ENCODE data around the gene ZNF44. TPM values are rescaled to one million over a fixed set of nuclear protein-coding genes. Genes with fewer than 3 reads are reported as not detected.

Gene ZNF44
- total RNA-seq, 4 donors from 2014 or later: 8.8 to 9.7 (median 9.4) TPM

- H3K27me3 ChIP-seq: no peaks in the 10 kb centered on the region
- no peaks in the 10 kb centered on the region for H3K9me3 ChIP-seq
- no peak overlapping the region for H3K4me3 ChIP-seq
- peaks cover 9 to 51% (median 23%) of the 10 kb centered on the region in 4 donors for H3K36me3 ChIP-seq
- TF ChIP-seq POLR2A (IDR thresholded peaks at IDR 0.05; ENCODE audit: low read depth) (no peak), EP300 (IDR thresholded peaks at IDR 0.05) (no peak), POLR2AphosphoS5 (IDR thresholded peaks at IDR 0.05) (no peak), CTCF (IDR thresholded peaks at IDR 0.05) (no peak)
- no peak for DNase-seq (ENCODE audit: extremely low spot score)
- H3K4me1 ChIP-seq: no peaks in the 10 kb centered on the region
- H3K27ac ChIP-seq (replicated peaks in 1 of 4): no peak overlapping the region
- 94% methylated on average over 3 of the region's 3 CpGs for WGBS
- intact Hi-C loops (cut with DNase I): no loop called here
Measured at GRCh38 chr19:12232961-12233360, 61.7 kb downstream of the ZNF44 start.

GRCh38 chr19:12230751-12231733, 63.6 kb downstream of the ZNF44 start:
- 95% methylated on average over 6 of the region's 6 CpGs for WGBS
- H3K9me3 ChIP-seq: no peaks in the 10 kb centered on the region
- intact Hi-C loops (cut with DNase I): no loop called here
- peaks cover 9 to 44% (median 17%) of the 10 kb centered on the region in 4 donors for H3K36me3 ChIP-seq
- H3K27ac ChIP-seq (replicated peaks in 1 of 4): no peak overlapping the region
- TF ChIP-seq POLR2A (IDR thresholded peaks at IDR 0.05; ENCODE audit: low read depth) (no peak), POLR2AphosphoS5 (IDR thresholded peaks at IDR 0.05) (no peak), CTCF (IDR thresholded peaks at IDR 0.05) (no peak), EP300 (IDR thresholded peaks at IDR 0.05) (no peak)
- H3K27me3 ChIP-seq: no peaks in the 10 kb centered on the region
- DNase-seq (ENCODE audit: extremely low spot score): no peak
- no peaks in the 10 kb centered on the region for H3K4me1 ChIP-seq
- H3K4me3 ChIP-seq: no peak overlapping the region

GRCh38 chr19:12229990-12230389, 64.7 kb downstream of the ZNF44 start:
- Histone ChIP-seq H3K9me3 (no peaks in the 10 kb centered on the region), H3K4me3 (no peak overlapping the region), H3K27ac (replicated peaks in 1 of 4) (no peak overlapping the region), H3K4me1 (no peaks in the 10 kb centered on the region), H3K27me3 (no peaks in the 10 kb centered on the region), H3K36me3 (peaks cover 8 to 45% (median 20%) of the 10 kb centered on the region in 4 donors)
- WGBS: 95% methylated on average over 3 of the region's 3 CpGs
- TF ChIP-seq POLR2A (IDR thresholded peaks at IDR 0.05; ENCODE audit: low read depth): no peak
- no peak for TF ChIP-seq CTCF (IDR thresholded peaks at IDR 0.05)
- TF ChIP-seq EP300 (IDR thresholded peaks at IDR 0.05): no peak
- TF ChIP-seq POLR2AphosphoS5 (IDR thresholded peaks at IDR 0.05): no peak
- DNase-seq (ENCODE audit: extremely low spot score): no peak
- intact Hi-C loops (cut with DNase I): no loop called here

GRCh38 chr19:12224676-12225075, 70.0 kb downstream of the ZNF44 start:
- TF ChIP-seq POLR2AphosphoS5 (IDR thresholded peaks at IDR 0.05) (no peak), POLR2A (IDR thresholded peaks at IDR 0.05; ENCODE audit: low read depth) (no peak), CTCF (IDR thresholded peaks at IDR 0.05) (no peak), EP300 (IDR thresholded peaks at IDR 0.05) (no peak)
- intact Hi-C loops (cut with DNase I): no loop called here
- H3K9me3 ChIP-seq: no peaks in the 10 kb centered on the region
- no peak for DNase-seq (ENCODE audit: extremely low spot score)
- H3K36me3 ChIP-seq: peaks cover 0 to 30% (median 19%) of the 10 kb centered on the region in 4 donors
- H3K4me3 ChIP-seq: no peak overlapping the region
- no peak overlapping the region for H3K27ac ChIP-seq (replicated peaks in 1 of 4)
- 98% methylated on average over 6 of the region's 6 CpGs for WGBS
- H3K27me3 ChIP-seq: no peaks in the 10 kb centered on the region
- no peaks in the 10 kb centered on the region for H3K4me1 ChIP-seq
